Parathyroid adenoma (tissue), 2 donors: Measurements from ENCODE around the gene ACO2.
A peak's percentile ranks its signal among the peaks of the same experiment; 100 is the strongest.
"Not testable (repeated sequence)": the region's sequence is repeated elsewhere in the genome, so short reads cannot be mapped to it uniquely, and the experiment has no call there.

Experiments
- H2AFZ ChIP-seq: fragments of 300-600 bp; sonication (generic); one replicate; pipeline ENCODE4 v1.7.0; 2017; ENCODE audit warnings: antibody characterized with exemption, mild to moderate bottlenecking
- H3K27ac ChIP-seq: fragments of 300-600 bp; sonication (generic); one replicate; pipeline ENCODE4 v1.7.0; 2017
- H3K27me3 ChIP-seq: fragments of 300-600 bp; sonication (generic); one replicate; pipeline ENCODE4 v1.7.0; 2017; ENCODE audit warnings: low read length; ENCODE audit not compliant: control insufficient read depth, insufficient read depth
- H3K36me3 ChIP-seq: fragments of 300-600 bp; sonication (generic); one replicate; pipeline ENCODE4 v1.7.0; 2017; ENCODE audit warnings: low read length; ENCODE audit not compliant: control insufficient read depth, insufficient read depth
- H3K4me1 ChIP-seq: fragments of 300-600 bp; sonication (generic); one replicate; pipeline ENCODE4 v1.7.0; 2017; ENCODE audit warnings: control low read depth
- H3K4me2 ChIP-seq: fragments of 300-600 bp; sonication (generic); one replicate; pipeline ENCODE4 v1.7.0; 2017; ENCODE audit warnings: low read length
- H3K4me3 ChIP-seq: fragments of 300-600 bp; sonication (generic); one replicate; pipeline ENCODE4 v1.7.0; 2017; ENCODE audit warnings: low read depth, low read length
- H3K79me2 ChIP-seq: fragments of 300-600 bp; sonication (generic); one replicate; pipeline ENCODE4 v1.7.0; 2017; ENCODE audit warnings: control low read depth
- H3K9ac ChIP-seq: fragments of 300-600 bp; sonication (generic); one replicate; pipeline ENCODE4 v1.7.0; 2017; ENCODE audit warnings: mild to moderate bottlenecking
- H3K9me3 ChIP-seq: fragments of 300-600 bp; sonication (generic); one replicate; pipeline ENCODE4 v1.7.0; 2017; ENCODE audit warnings: low read length; ENCODE audit not compliant: control insufficient read depth
- CTCF ChIP-seq: fragments of 300-600 bp; sonication (generic); IDR thresholded peaks from one replicate; pipeline ENCODE4 v1.7.0; 2017; ENCODE audit warnings: antibody characterized with exemption, mild to moderate bottlenecking
- donor health status: primary hyperparathyroidism.

Gene ACO2

GRCh38 chr22:41458161-41458728 lies 10.7 kb upstream of the ACO2 start:
- Histone ChIP-seq H3K4me3 (no peak overlapping the region), H2AFZ (no peak overlapping the region), H3K4me1 (no peaks in the 10 kb centered on the region), H3K79me2 (no peaks in the 10 kb centered on the region), H3K9me3 (no peaks in the 10 kb centered on the region), H3K4me2 (no peak overlapping the region), H3K27me3 (no peaks in the 10 kb centered on the region), H3K36me3 (no peaks in the 10 kb centered on the region), H3K27ac (no peak overlapping the region), H3K9ac (no peak overlapping the region)
- no peak for TF ChIP-seq CTCF

GRCh38 chr22:41459431-41459830 lies 9.5 kb upstream of the ACO2 start:
- H3K9me3 ChIP-seq = no peaks in the 10 kb centered on the region
- TF ChIP-seq CTCF = no peak
- no peaks in the 10 kb centered on the region for H3K27me3 ChIP-seq
- H3K79me2 ChIP-seq = peaks cover 3% of the 10 kb centered on the region
- H3K4me1 ChIP-seq = no peaks in the 10 kb centered on the region
- no peak overlapping the region for H3K27ac ChIP-seq
- H3K9ac ChIP-seq = no peak overlapping the region
- H3K36me3 ChIP-seq = no peaks in the 10 kb centered on the region
- H2AFZ ChIP-seq = no peak overlapping the region
- H3K4me3 ChIP-seq = no peak overlapping the region
- H3K4me2 ChIP-seq = no peak overlapping the region

- not testable (repeated sequence) for H3K9ac ChIP-seq, H3K36me3 ChIP-seq, H3K27ac ChIP-seq, H3K4me3 ChIP-seq, H3K79me2 ChIP-seq, H3K4me2 ChIP-seq, H3K27me3 ChIP-seq, H2AFZ ChIP-seq, H3K4me1 ChIP-seq, H3K9me3 ChIP-seq
Observed at GRCh38 chr22:41460071-41460470, 8.8 kb upstream of the ACO2 start.

- H3K4me2 ChIP-seq = no peak overlapping the region
- no peak overlapping the region for H2AFZ ChIP-seq
- H3K27me3 ChIP-seq = no peaks in the 10 kb centered on the region
- no peak overlapping the region for H3K9ac ChIP-seq
- no peaks in the 10 kb centered on the region for H3K9me3 ChIP-seq
- H3K36me3 ChIP-seq = no peaks in the 10 kb centered on the region
- no peak overlapping the region for H3K27ac ChIP-seq
- H3K4me1 ChIP-seq = no peaks in the 10 kb centered on the region
- TF ChIP-seq CTCF = no peak
- H3K79me2 ChIP-seq = peaks cover 9% of the 10 kb centered on the region
- no peak overlapping the region for H3K4me3 ChIP-seq
Observed at GRCh38 chr22:41461901-41462300, 7.0 kb upstream of the ACO2 start.

GRCh38 chr22:41469218-41469851 lies 418 bp downstream of the ACO2 start:
- Histone ChIP-seq H3K4me2 (peak overlapping the region; percentile 68), H3K36me3 (no peaks in the 10 kb centered on the region), H3K9me3 (no peaks in the 10 kb centered on the region), H2AFZ (peak overlapping the region; percentile 69), H3K79me2 (peaks cover 50% of the 10 kb centered on the region), H3K4me3 (peak overlapping the region; percentile 92), H3K27ac (peak overlapping the region; percentile 94), H3K4me1 (peaks cover 2% of the 10 kb centered on the region), H3K27me3 (no peaks in the 10 kb centered on the region), H3K9ac (peak overlapping the region; percentile 8)
- TF ChIP-seq CTCF = no peak
